ENCODE measurements around the gene IL16.

- TF ChIP-seq TAF1 (IDR thresholded peaks at IDR 0.05; ENCODE audit: borderline replicate concordance, low read depth, low read length): no peak
- TF ChIP-seq POLR2A (IDR thresholded peaks at IDR 0.05; ENCODE audit: low read depth, low read length): no peak
Measured at GRCh38 chr15:81151389-81151788, 45.3 kb upstream of the IL16 start.
